SK-N-SH (cell line): ENCODE results near the gene RPS28. TPM values are rescaled to one million over a fixed set of nuclear protein-coding genes. Genes with fewer than 3 reads are reported as not detected.
"Not testable (repeated sequence)": the region's sequence is repeated elsewhere in the genome, so short reads cannot be mapped to it uniquely, and the experiment has no call there.

ENCODE experiments used
- CTCF ChIA-PET: fragments of 300-600, 350-600 bp; formaldehyde crosslinking; extraction: SDS; loops from one replicate; lab custom pipeline; 2021; lab: Yijun Ruan, JAX
- POLR2A ChIA-PET: fragments of 350-600 bp; sonication (Branson Sonifier 250); formaldehyde crosslinking; extraction: SDS; loops from one replicate; lab custom pipeline; 2020; ENCODE audit warnings: antibody characterized with exemption, inconsistent platforms; lab: Yijun Ruan, JAX
- DNase-seq: peaks from one replicate; pipeline ENCODE4 v3.0.0; 2012
- H2AFZ ChIP-seq: fragments of 200-600 bp; sonication (generic); 2 replicates; pipeline ENCODE4 v1.8.1; 2016; ENCODE audit warnings: antibody characterized with exemption, mild to moderate bottlenecking, low read depth
- H3F3A ChIP-seq: fragments of 200-600 bp; sonication (generic); replicated peaks from 2 replicates; pipeline ENCODE3; 2016; ENCODE audit warnings: antibody characterized with exemption, mild to moderate bottlenecking; ENCODE audit not compliant: insufficient read depth
- H3K27ac ChIP-seq, 2 experiments: fragments of 200-500 bp in 1 of 2; fragments of 200-600 bp in 1 of 2; sonication (Bioruptor generic) in 1 of 2; sonication (generic), shearing (Covaris generic) in 1 of 2; 2 replicates each; pipeline versions ENCODE4 v1.5.1 to v1.6.1; 2014 to 2016; ENCODE audit warnings: low read depth in 2 of 2, inconsistent platforms in 1 of 2, low read length in 1 of 2, mild to moderate bottlenecking in 1 of 2, mixed read lengths in 1 of 2
- H3K27me3 ChIP-seq: fragments of 200-600 bp; sonication (generic), shearing (Covaris generic); 2 replicates; pipeline ENCODE4 v1.6.1; 2016; ENCODE audit warnings: mixed run types; ENCODE audit not compliant: insufficient read depth
- H3K36me3 ChIP-seq, 2 experiments: fragments of 200-500 bp in 1 of 2; fragments of 200-600 bp in 1 of 2; sonication (Bioruptor generic) in 1 of 2; sonication (generic) in 1 of 2; replicated peaks in 1 of 2; 2 replicates each; pipeline versions ENCODE3 to v1.5.1; 2014 to 2016; ENCODE audit warnings: low read length in 1 of 2, mild to moderate bottlenecking in 1 of 2; ENCODE audit not compliant: insufficient read depth in 2 of 2, control insufficient read depth in 1 of 2
- H3K4me1 ChIP-seq, 2 experiments: fragments of 200-500 bp in 1 of 2; fragments of 200-600 bp in 1 of 2; sonication (Bioruptor generic) in 1 of 2; sonication (generic), shearing (Covaris generic) in 1 of 2; 2 replicates each; pipeline versions ENCODE4 v1.5.1 to v1.6.1; 2014 to 2016; ENCODE audit warnings: low read depth in 1 of 2, low read length in 1 of 2, mixed run types in 1 of 2; ENCODE audit not compliant: insufficient read depth in 2 of 2, control insufficient read depth in 1 of 2
- H3K4me2 ChIP-seq: fragments of 200-600 bp; sonication (generic), shearing (Covaris generic); 2 replicates; pipeline ENCODE4 v1.6.1; 2017; ENCODE audit warnings: mixed run types
- H3K4me3 ChIP-seq, 2 experiments: fragments of 200-500 bp in 1 of 2; fragments of 200-600 bp in 1 of 2; sonication (Bioruptor generic) in 1 of 2; sonication (generic), shearing (Covaris generic) in 1 of 2; 2 replicates each; pipeline versions ENCODE4 v1.5.1 to v1.8.1; 2014 to 2016; ENCODE audit warnings: low read depth in 2 of 2, inconsistent platforms in 1 of 2, low read length in 1 of 2, mild to moderate bottlenecking in 1 of 2, mixed read lengths in 1 of 2, moderate library complexity in 1 of 2
- H3K79me2 ChIP-seq: fragments of 200-600 bp; sonication (generic); 2 replicates; pipeline ENCODE4 v1.8.1; 2017; ENCODE audit warnings: mild to moderate bottlenecking; ENCODE audit not compliant: insufficient read depth
- H3K9ac ChIP-seq: fragments of 200-600 bp; sonication (generic); 2 replicates; pipeline ENCODE4 v1.6.1; 2017; ENCODE audit warnings: mixed run types
- H3K9me2 ChIP-seq: fragments of 200-600 bp; sonication (generic); 2 replicates; pipeline ENCODE4 v1.6.1; 2017; ENCODE audit warnings: mixed run types
- H3K9me3 ChIP-seq: fragments of 200-600 bp; sonication (generic); 2 replicates; pipeline ENCODE4 v1.6.1; 2017; ENCODE audit warnings: mixed run types, mild to moderate bottlenecking, moderate library complexity
- H4K20me1 ChIP-seq: fragments of 200-600 bp; sonication (generic); 2 replicates; pipeline ENCODE4 v1.6.1; 2017; ENCODE audit warnings: mild to moderate bottlenecking, mixed run types; ENCODE audit not compliant: insufficient read depth
- EP300 ChIP-seq, 2 experiments: IDR thresholded peaks; 2 replicates each; pipeline versions ENCODE4 v1.4.0 to v1.6.1; 2012; ENCODE audit warnings: borderline replicate concordance in 1 of 2, low read depth in 1 of 2, low read length in 1 of 2
- FOXJ3 ChIP-seq: sonication (generic); formaldehyde crosslinking; IDR thresholded peaks from 2 replicates; pipeline ENCODE4 v1.5.1; 2020; ENCODE audit warnings: mild to moderate bottlenecking, missing genetic modification reagents
- RXRA ChIP-seq: IDR thresholded peaks from 2 replicates; pipeline ENCODE4 v1.4.0; 2012; ENCODE audit warnings: low read depth, mild to moderate bottlenecking, borderline replicate concordance
- USF2 ChIP-seq: fragments of 150-350 bp; IDR thresholded peaks from 2 replicates; pipeline ENCODE4 v1.6.1; 2017; ENCODE audit warnings: antibody characterized with exemption, low read length, low read depth, borderline replicate concordance
- WGBS: methylation state at CpG from one replicate; pipeline ENCODE4 v1.1.6; 2017; ENCODE audit warnings: low lambda C conversion rate; 5-methylcytosine and 5-hydroxymethylcytosine counted together
- polyA plus RNA-seq, 3 experiments: library from polyadenylated mRNA; depleted of rRNA; stranded (reverse); fragments of >200 nt; gene quantifications; 2 replicates each; pipeline ENCODE4 v1.2.3, GENCODE V29; 2012
- TF ChIP-seq, protein P1 (sequence below): IDR thresholded peaks from 2 replicates; pipeline ENCODE4; 2012
- TF ChIP-seq, protein P2 (sequence below): IDR thresholded peaks from 2 replicates; pipeline ENCODE4 v1.6.1; 2012; ENCODE audit warnings: mild to moderate bottlenecking, low read depth, low read length, moderate library complexity

Gene RPS28
- polyA plus RNA-seq, 1 of the 3 experiments (the other 2 are of a cell fraction), result 601 TPM

GRCh38 chr19:8321067-8321985 lies at the start of gene RPS28, which contains the start of gene NDUFA7 (continued):
- TF ChIP-seq, protein P1, sequence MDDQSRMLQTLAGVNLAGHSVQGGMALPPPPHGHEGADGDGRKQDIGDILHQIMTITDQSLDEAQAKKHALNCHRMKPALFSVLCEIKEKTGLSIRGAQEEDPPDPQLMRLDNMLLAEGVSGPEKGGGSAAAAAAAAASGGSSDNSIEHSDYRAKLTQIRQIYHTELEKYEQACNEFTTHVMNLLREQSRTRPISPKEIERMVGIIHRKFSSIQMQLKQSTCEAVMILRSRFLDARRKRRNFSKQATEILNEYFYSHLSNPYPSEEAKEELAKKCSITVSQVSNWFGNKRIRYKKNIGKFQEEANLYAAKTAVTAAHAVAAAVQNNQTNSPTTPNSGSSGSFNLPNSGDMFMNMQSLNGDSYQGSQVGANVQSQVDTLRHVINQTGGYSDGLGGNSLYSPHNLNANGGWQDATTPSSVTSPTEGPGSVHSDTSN, result no peak
- TF ChIP-seq FOXJ3 (no peak), RXRA (no peak), USF2 (peak; percentile 64), EP300 (IDR thresholded peaks at IDR 0.05; ENCODE audit: borderline replicate concordance in 1 of 2, low read depth in 1 of 2, low read length in 1 of 2) (no peak)
- TF ChIP-seq, protein P2, sequence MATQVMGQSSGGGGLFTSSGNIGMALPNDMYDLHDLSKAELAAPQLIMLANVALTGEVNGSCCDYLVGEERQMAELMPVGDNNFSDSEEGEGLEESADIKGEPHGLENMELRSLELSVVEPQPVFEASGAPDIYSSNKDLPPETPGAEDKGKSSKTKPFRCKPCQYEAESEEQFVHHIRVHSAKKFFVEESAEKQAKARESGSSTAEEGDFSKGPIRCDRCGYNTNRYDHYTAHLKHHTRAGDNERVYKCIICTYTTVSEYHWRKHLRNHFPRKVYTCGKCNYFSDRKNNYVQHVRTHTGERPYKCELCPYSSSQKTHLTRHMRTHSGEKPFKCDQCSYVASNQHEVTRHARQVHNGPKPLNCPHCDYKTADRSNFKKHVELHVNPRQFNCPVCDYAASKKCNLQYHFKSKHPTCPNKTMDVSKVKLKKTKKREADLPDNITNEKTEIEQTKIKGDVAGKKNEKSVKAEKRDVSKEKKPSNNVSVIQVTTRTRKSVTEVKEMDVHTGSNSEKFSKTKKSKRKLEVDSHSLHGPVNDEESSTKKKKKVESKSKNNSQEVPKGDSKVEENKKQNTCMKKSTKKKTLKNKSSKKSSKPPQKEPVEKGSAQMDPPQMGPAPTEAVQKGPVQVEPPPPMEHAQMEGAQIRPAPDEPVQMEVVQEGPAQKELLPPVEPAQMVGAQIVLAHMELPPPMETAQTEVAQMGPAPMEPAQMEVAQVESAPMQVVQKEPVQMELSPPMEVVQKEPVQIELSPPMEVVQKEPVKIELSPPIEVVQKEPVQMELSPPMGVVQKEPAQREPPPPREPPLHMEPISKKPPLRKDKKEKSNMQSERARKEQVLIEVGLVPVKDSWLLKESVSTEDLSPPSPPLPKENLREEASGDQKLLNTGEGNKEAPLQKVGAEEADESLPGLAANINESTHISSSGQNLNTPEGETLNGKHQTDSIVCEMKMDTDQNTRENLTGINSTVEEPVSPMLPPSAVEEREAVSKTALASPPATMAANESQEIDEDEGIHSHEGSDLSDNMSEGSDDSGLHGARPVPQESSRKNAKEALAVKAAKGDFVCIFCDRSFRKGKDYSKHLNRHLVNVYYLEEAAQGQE, result peak; percentile 68; the same call in 1 of the 2 replicates

- H3K27ac ChIP-seq, H3K36me3 ChIP-seq, H3K4me2 ChIP-seq, H2AFZ ChIP-seq, H3K79me2 ChIP-seq, H4K20me1 ChIP-seq, H3K4me3 ChIP-seq, H3K9ac ChIP-seq, DNase-seq, CTCF ChIA-PET, H3K27me3 ChIP-seq, H3K9me2 ChIP-seq, H3K9me3 ChIP-seq, H3K4me1 ChIP-seq, POLR2A ChIA-PET, H3F3A ChIP-seq: not testable (repeated sequence)
- no CpG with 5 or more reads among the region's 9 CpGs for WGBS
Observed at GRCh38 chr19:8276508-8276907, 44.8 kb upstream of the RPS28 start.

DNA sequence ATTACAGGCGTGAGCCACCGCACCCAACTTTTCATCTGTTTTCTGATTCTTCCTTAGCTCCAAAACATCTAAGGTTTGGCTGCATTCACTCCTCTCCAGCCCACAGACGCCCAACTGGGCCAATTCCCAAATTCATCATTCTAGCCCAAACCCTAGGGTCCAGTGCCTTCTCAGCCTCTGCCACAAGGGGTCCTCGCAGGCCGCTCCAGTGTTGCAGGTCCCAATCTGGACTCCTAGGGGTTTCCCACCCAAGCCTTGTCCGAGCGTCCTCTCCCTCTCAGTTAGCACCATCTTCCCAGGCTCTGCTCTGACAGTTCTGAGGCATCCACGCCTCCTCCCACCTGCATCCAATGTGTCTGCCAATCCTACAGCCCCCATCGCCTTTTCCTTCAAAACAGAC lies 30.0 kb upstream of the RPS28 start:
- H3K4me1 ChIP-seq, H4K20me1 ChIP-seq, H3K79me2 ChIP-seq, H3K4me3 ChIP-seq, H3K27ac ChIP-seq, H3K9ac ChIP-seq, DNase-seq, H3K36me3 ChIP-seq, H3K4me2 ChIP-seq, CTCF ChIA-PET, H3K9me3 ChIP-seq, H3K9me2 ChIP-seq, H3F3A ChIP-seq, H2AFZ ChIP-seq, POLR2A ChIA-PET, H3K27me3 ChIP-seq: not testable (repeated sequence)
- WGBS, result no CpG with 5 or more reads among the region's 9 CpGs
